Measurements from ENCODE around the gene ELAVL3. TPM values are rescaled to one million over a fixed set of nuclear protein-coding genes. Genes with fewer than 3 reads are reported as not detected.

ELAVL3 gene
- total RNA-seq, 6 experiments from 2014 or later: not detected

- TF ChIP-seq CTCF (IDR thresholded peaks at IDR 0.05): no peak
- no peak for TF ChIP-seq POLR2A (IDR thresholded peaks at IDR 0.05)
- Histone ChIP-seq H3K27ac (no peak overlapping the region), H3K27me3 (no peaks in the 10 kb centered on the region), H3K9me3 (no peaks in the 10 kb centered on the region), H3K4me3 (no peak overlapping the region), H3K36me3 (peaks cover 0 to 22% (median 5%) of the 10 kb centered on the region in 4 donors), H3K4me1 (no peaks in the 10 kb centered on the region)
- DNase-seq: no peak
- no peak for ATAC-seq
- intact Hi-C loops (cut with DNase I): no loop called here
- WGBS (ENCODE audit: insufficient coverage, low coverage, low lambda C conversion rate, missing lambda C conversion rate): 47% methylated on average over 18 of the region's 25 CpGs
These were observed 28.8 kb downstream of the ELAVL3 start for GRCh38 chr19:11451871-11452619.

GRCh38 chr19:11451327-11451870 lies 29.4 kb downstream of the ELAVL3 start:
- peaks cover 0 to 22% (median 5%) of the 10 kb centered on the region in 4 donors for H3K36me3 ChIP-seq
- H3K4me1 ChIP-seq: no peaks in the 10 kb centered on the region
- intact Hi-C loops (cut with DNase I): no loop called here
- H3K27me3 ChIP-seq: no peaks in the 10 kb centered on the region
- 39% methylated on average over 9 of the region's 13 CpGs for WGBS (ENCODE audit: insufficient coverage, low coverage, low lambda C conversion rate, missing lambda C conversion rate)
- ATAC-seq (no peak), DNase-seq (no peak)
- H3K9me3 ChIP-seq: no peaks in the 10 kb centered on the region
- no peak overlapping the region for H3K27ac ChIP-seq
- no peak for TF ChIP-seq CTCF (IDR thresholded peaks at IDR 0.05)
- no peak for TF ChIP-seq POLR2A (IDR thresholded peaks at IDR 0.05)
- H3K4me3 ChIP-seq: no peak overlapping the region

GRCh38 chr19:11450570-11451326 lies 30.1 kb downstream of the ELAVL3 start:
- intact Hi-C loops (cut with DNase I): no loop called here

More at GRCh38 chr19:11450570-11451326, 30.1 kb downstream of the ELAVL3 start:
- 90% methylated on average over 8 of the region's 21 CpGs for WGBS (ENCODE audit: insufficient coverage, low coverage, low lambda C conversion rate, missing lambda C conversion rate)
- TF ChIP-seq CTCF (IDR thresholded peaks at IDR 0.05) (no peak), POLR2A (IDR thresholded peaks at IDR 0.05) (no peak)
- no peaks in the 10 kb centered on the region for H3K9me3 ChIP-seq
- H3K36me3 ChIP-seq: peaks cover 0 to 25% (median 5%) of the 10 kb centered on the region in 4 donors
- no peaks in the 10 kb centered on the region for H3K4me1 ChIP-seq
- no peak for ATAC-seq
- H3K27ac ChIP-seq: no peak overlapping the region
- DNase-seq: no peak
- no peak overlapping the region for H3K4me3 ChIP-seq
- H3K27me3 ChIP-seq: no peaks in the 10 kb centered on the region
